Thyroid gland (tissue), 4 donors: Measurements from ENCODE around the gene ZNRF1.

Experiments
- POLR2A ChIP-seq, 2 donors: fragments of 450-650 bp; IDR thresholded peaks; one replicate each; pipeline ENCODE4 v1.6.1; 2017; ENCODE audit warnings: antibody characterized with exemption in 2 of 2, mild to moderate bottlenecking in 2 of 2, moderate library complexity in 1 of 2
- TF ChIP-seq, protein P1 (sequence below), 6 experiments: fragments of 200-600 bp in 3 of 6; fragments of 450-650 bp in 3 of 6; sonication (generic) in 3 of 6; IDR thresholded peaks; one replicate each; pipeline ENCODE4 v1.5.1; 2016 to 2019; ENCODE audit warnings: antibody characterized with exemption in 6 of 6, mild to moderate bottlenecking in 2 of 6, inconsistent platforms in 1 of 6, moderate library complexity in 1 of 6

DNA sequence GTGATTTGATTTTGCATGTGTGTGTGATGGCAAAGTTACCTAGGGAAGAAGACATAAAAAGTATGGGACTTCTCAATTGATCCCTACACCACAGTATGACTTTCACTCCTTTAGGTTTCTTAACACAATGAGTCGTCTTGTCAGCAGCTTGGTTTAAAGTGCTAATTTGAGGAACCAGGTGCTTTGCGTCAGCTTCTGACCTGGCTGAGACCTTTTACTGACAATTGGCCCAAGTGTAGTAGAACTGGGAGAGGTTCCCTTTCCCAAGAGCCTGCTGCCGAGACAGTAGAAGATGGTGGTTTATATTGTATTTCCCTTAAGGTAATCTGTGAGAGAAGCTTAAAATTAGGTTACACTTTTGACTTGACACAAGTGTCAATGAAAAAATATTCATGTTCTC, 62.8 kb downstream of the ZNRF1 start:
- TF ChIP-seq, protein P1, sequence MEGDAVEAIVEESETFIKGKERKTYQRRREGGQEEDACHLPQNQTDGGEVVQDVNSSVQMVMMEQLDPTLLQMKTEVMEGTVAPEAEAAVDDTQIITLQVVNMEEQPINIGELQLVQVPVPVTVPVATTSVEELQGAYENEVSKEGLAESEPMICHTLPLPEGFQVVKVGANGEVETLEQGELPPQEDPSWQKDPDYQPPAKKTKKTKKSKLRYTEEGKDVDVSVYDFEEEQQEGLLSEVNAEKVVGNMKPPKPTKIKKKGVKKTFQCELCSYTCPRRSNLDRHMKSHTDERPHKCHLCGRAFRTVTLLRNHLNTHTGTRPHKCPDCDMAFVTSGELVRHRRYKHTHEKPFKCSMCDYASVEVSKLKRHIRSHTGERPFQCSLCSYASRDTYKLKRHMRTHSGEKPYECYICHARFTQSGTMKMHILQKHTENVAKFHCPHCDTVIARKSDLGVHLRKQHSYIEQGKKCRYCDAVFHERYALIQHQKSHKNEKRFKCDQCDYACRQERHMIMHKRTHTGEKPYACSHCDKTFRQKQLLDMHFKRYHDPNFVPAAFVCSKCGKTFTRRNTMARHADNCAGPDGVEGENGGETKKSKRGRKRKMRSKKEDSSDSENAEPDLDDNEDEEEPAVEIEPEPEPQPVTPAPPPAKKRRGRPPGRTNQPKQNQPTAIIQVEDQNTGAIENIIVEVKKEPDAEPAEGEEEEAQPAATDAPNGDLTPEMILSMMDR (IDR thresholded peaks at IDR 0.05): no peak
- no peak for TF ChIP-seq POLR2A (IDR thresholded peaks at IDR 0.05)
